C4-2B (cell line): ENCODE data around the gene MAPRE2.

Source experiments
- H3K27ac ChIP-seq: fragments of 450-650 bp; 2 replicates; pipeline ENCODE4 v1.5.1; 2017
- ZFX ChIP-seq: fragments of 450-650 bp; IDR thresholded peaks from 2 replicates; pipeline ENCODE4 v1.6.1; 2017
- TF ChIP-seq, protein P1 (sequence below): fragments of 450-650 bp; conservative IDR thresholded peaks from 2 replicates; pipeline ENCODE4 v1.5.1; 2017; ENCODE audit warnings: mild to moderate bottlenecking

MAPRE2 gene

GRCh38 chr18:35032113-35032512, 9.1 kb upstream of the MAPRE2 start:
- H3K27ac ChIP-seq = no peak overlapping the region
- no peak for TF ChIP-seq ZFX
- TF ChIP-seq, protein P1, sequence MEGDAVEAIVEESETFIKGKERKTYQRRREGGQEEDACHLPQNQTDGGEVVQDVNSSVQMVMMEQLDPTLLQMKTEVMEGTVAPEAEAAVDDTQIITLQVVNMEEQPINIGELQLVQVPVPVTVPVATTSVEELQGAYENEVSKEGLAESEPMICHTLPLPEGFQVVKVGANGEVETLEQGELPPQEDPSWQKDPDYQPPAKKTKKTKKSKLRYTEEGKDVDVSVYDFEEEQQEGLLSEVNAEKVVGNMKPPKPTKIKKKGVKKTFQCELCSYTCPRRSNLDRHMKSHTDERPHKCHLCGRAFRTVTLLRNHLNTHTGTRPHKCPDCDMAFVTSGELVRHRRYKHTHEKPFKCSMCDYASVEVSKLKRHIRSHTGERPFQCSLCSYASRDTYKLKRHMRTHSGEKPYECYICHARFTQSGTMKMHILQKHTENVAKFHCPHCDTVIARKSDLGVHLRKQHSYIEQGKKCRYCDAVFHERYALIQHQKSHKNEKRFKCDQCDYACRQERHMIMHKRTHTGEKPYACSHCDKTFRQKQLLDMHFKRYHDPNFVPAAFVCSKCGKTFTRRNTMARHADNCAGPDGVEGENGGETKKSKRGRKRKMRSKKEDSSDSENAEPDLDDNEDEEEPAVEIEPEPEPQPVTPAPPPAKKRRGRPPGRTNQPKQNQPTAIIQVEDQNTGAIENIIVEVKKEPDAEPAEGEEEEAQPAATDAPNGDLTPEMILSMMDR = no peak

- TF ChIP-seq, protein P1 = no peak
- no peak for TF ChIP-seq ZFX
- no peak overlapping the region for H3K27ac ChIP-seq
Measured at GRCh38 chr18:35038029-35038428, 3.2 kb upstream of the MAPRE2 start.

GRCh38 chr18:35038881-35039491, 2.2 kb upstream of the MAPRE2 start:
- TF ChIP-seq ZFX = no peak
- TF ChIP-seq, protein P1 = no peak

DNA sequence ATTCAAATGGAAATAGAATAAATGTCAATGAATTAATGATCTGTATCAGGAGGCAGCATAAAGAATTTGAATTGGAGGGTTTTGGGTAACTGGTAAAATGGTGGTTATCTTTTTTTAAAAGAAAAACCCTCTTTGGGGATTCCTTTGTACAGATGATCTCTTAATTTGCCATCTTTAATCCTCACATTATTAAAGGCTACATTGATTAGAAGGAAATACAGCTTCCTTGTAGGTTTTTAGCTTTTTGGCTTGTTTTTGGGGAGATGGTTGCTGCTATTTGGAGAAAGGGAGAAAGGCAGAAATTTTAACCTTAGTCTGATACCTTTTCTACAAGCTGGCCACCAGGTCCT, 600 bp upstream of the MAPRE2 start:
- TF ChIP-seq, protein P1 = no peak
- no peak for TF ChIP-seq ZFX
- no peak overlapping the region for H3K27ac ChIP-seq

More at GRCh38 chr18:35038881-35039491, 2.2 kb upstream of the MAPRE2 start:
- no peak overlapping the region for H3K27ac ChIP-seq

DNA sequence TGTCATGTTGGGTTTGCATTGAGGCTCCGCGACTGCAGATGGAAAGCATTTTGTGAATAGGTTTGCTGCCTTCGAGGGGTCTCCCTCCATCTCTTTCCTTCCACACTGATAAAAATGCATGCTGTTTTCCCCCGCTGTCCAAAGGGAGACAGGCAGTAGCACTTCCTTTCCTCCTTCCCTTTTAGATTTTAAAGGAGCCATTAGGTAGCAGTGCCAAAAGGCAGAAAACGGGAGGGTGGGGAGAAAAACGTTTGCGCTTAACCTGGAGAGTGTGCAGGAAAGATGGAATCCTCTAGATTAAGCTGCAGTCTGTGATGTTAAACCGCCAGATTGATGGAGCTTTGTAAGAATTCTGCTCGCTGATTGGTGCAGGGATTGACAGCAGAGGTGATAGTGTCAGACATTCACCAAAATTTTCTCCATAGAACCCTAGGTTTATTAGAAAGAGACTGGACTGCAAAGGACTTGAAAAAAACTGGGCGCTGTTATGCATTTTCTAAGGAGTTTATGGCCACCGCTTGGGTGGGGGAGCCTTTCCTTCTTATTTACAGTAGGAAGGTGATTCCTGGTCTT, 688 bp downstream of the MAPRE2 start:
- TF ChIP-seq, protein P1 = no peak
- TF ChIP-seq ZFX = no peak

GRCh38 chr18:35042389-35043071, 1.3 kb downstream of the MAPRE2 start:
- H3K27ac ChIP-seq = no peak overlapping the region
- TF ChIP-seq ZFX = no peak
- TF ChIP-seq, protein P1 = no peak

More for the DNA sequence above, 688 bp downstream of the MAPRE2 start:
- peak overlapping the region; percentile 18; the same call in 1 of the 2 replicates for H3K27ac ChIP-seq

DNA sequence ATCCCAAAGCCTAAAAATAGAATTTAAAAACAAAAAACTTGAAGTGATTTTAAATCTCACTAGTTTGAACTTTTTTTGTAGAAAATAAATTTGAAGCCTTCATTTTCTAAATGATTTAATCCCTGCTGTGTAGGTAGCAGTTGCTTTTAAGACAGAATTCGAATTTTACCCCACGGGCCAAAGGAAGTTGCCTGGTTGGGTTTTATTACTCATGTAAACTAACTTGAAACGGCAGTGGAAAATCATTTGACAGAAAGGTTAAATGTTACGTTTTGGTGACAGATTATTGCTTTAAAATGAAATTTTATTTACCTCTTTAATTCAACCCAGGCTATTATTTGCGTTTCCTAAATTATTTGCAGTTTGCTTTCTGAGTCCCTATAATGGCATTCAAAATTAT, 2.0 kb downstream of the MAPRE2 start:
- H3K27ac ChIP-seq = no peak overlapping the region

More for the DNA sequence above, 2.0 kb downstream of the MAPRE2 start:
- TF ChIP-seq, protein P1 = no peak
- no peak for TF ChIP-seq ZFX
